Mononuclear cell (primary cell): ENCODE data around the gene ADIPOQ. TPM values are rescaled to one million over a fixed set of nuclear protein-coding genes. Genes with fewer than 3 reads are reported as not detected.
"Not testable (repeated sequence)": the region's sequence is repeated elsewhere in the genome, so short reads cannot be mapped to it uniquely, and the experiment has no call there.

Experiments
- H3K27me3 ChIP-seq: 2 replicates; pipeline ENCODE4 v1.6.0; 2011; ENCODE audit warnings: low read length, control low read depth; ENCODE audit not compliant: insufficient read depth
- H3K4me1 ChIP-seq: 2 replicates; pipeline ENCODE4 v1.5.1; 2011; ENCODE audit warnings: mild to moderate bottlenecking, low read length, control low read depth; ENCODE audit not compliant: insufficient read depth
- H3K4me3 ChIP-seq: 2 replicates; pipeline ENCODE4 v1.5.1; 2011; ENCODE audit warnings: mild to moderate bottlenecking, low read length, moderate library complexity
- H3K9me3 ChIP-seq: 2 replicates; pipeline ENCODE4 v1.5.1; 2011; ENCODE audit warnings: low read depth, mild to moderate bottlenecking, control low read depth, low read length
- total RNA-seq: library from RNA; depleted of rRNA; stranded (reverse); fragments of >200 nt; gene quantifications from one replicate; pipeline ENCODE4 v1.2.3, GENCODE V29; 2012

ADIPOQ gene
- total RNA-seq: under 0.01 TPM

GRCh38 chr3:186842426-186843038 lies at the start of gene ADIPOQ:
Gene ADIPOQ, plus strand, starts transcription at chr3:186842710. Its CDS starts 10,349 bp downstream, at chr3:186853059.
- Histone ChIP-seq H3K27me3 (no peaks in the 10 kb centered on the region), H3K4me1 (no peaks in the 10 kb centered on the region), H3K9me3 (no peaks in the 10 kb centered on the region), H3K4me3 (no peak within 1 kb of the TSS)

GRCh38 chr3:186798239-186798874 lies 44.2 kb upstream of the ADIPOQ start:
- H3K9me3 ChIP-seq: no peaks in the 10 kb centered on the region
- H3K27me3 ChIP-seq: no peaks in the 10 kb centered on the region
- no peaks in the 10 kb centered on the region for H3K4me1 ChIP-seq
- no peak overlapping the region for H3K4me3 ChIP-seq

GRCh38 chr3:186800285-186800684 lies 42.2 kb upstream of the ADIPOQ start:
- no peaks in the 10 kb centered on the region for H3K27me3 ChIP-seq
- H3K4me1 ChIP-seq: peaks cover 5% of the 10 kb centered on the region
- no peak overlapping the region for H3K4me3 ChIP-seq
- no peaks in the 10 kb centered on the region for H3K9me3 ChIP-seq

- Histone ChIP-seq H3K4me3 (no peak overlapping the region), H3K9me3 (no peaks in the 10 kb centered on the region), H3K4me1 (peaks cover 19% of the 10 kb centered on the region), H3K27me3 (no peaks in the 10 kb centered on the region)
Measured at GRCh38 chr3:186802701-186803100, 39.8 kb upstream of the ADIPOQ start.

- H3K4me1 ChIP-seq: peaks cover 19% of the 10 kb centered on the region
- H3K9me3 ChIP-seq, H3K4me3 ChIP-seq, H3K27me3 ChIP-seq: not testable (repeated sequence)
Measured at GRCh38 chr3:186803447-186803846, 39.1 kb upstream of the ADIPOQ start.

- peak within 1 kb of the TSS; percentile 83 for H3K4me3 ChIP-seq
- no peaks in the 10 kb centered on the region for H3K9me3 ChIP-seq
- peaks cover 19% of the 10 kb centered on the region for H3K4me1 ChIP-seq
- no peaks in the 10 kb centered on the region for H3K27me3 ChIP-seq
Measured at GRCh38 chr3:186806089-186807055, 36.1 kb upstream of the ADIPOQ start, which contains the start of gene RFC4. Gene RFC4, minus strand, starts transcription at chr3:186806482. Its CDS starts 1,769 bp downstream, at chr3:186804713.

GRCh38 chr3:186807231-186807630 lies 35.3 kb upstream of the ADIPOQ start:
- Histone ChIP-seq H3K27me3 (no peaks in the 10 kb centered on the region), H3K4me3 (no peak overlapping the region), H3K9me3 (no peaks in the 10 kb centered on the region), H3K4me1 (peaks cover 19% of the 10 kb centered on the region)

GRCh38 chr3:186810336-186810996 lies 32.0 kb upstream of the ADIPOQ start:
- H3K27me3 ChIP-seq: no peaks in the 10 kb centered on the region
- H3K4me1 ChIP-seq: peaks cover 16% of the 10 kb centered on the region
- no peak overlapping the region for H3K4me3 ChIP-seq
- H3K9me3 ChIP-seq: no peaks in the 10 kb centered on the region

- H3K4me1 ChIP-seq: peaks cover 12% of the 10 kb centered on the region
- not testable (repeated sequence) for H3K4me3 ChIP-seq, H3K9me3 ChIP-seq, H3K27me3 ChIP-seq
Measured at GRCh38 chr3:186811313-186811712, 31.2 kb upstream of the ADIPOQ start.

- no peaks in the 10 kb centered on the region for H3K27me3 ChIP-seq
- no peaks in the 10 kb centered on the region for H3K9me3 ChIP-seq
- no peak overlapping the region for H3K4me3 ChIP-seq
- peaks cover 5% of the 10 kb centered on the region for H3K4me1 ChIP-seq
Measured at GRCh38 chr3:186814100-186814499, 28.4 kb upstream of the ADIPOQ start.

GRCh38 chr3:186815435-186815834 lies 27.1 kb upstream of the ADIPOQ start:
- Histone ChIP-seq H3K9me3 (no peaks in the 10 kb centered on the region), H3K4me3 (no peak overlapping the region), H3K4me1 (peaks cover 5% of the 10 kb centered on the region), H3K27me3 (no peaks in the 10 kb centered on the region)

GRCh38 chr3:186818516-186818915 lies 24.0 kb upstream of the ADIPOQ start:
- peaks cover 5% of the 10 kb centered on the region for H3K27me3 ChIP-seq
- peaks cover 5% of the 10 kb centered on the region for H3K4me1 ChIP-seq
- H3K4me3 ChIP-seq: no peak overlapping the region
- no peaks in the 10 kb centered on the region for H3K9me3 ChIP-seq

GRCh38 chr3:186818956-186819355 lies 23.6 kb upstream of the ADIPOQ start:
- Histone ChIP-seq H3K4me1 (peaks cover 5% of the 10 kb centered on the region), H3K9me3 (no peaks in the 10 kb centered on the region), H3K27me3 (peaks cover 5% of the 10 kb centered on the region), H3K4me3 (no peak overlapping the region)

- H3K4me3 ChIP-seq: no peak overlapping the region
- no peaks in the 10 kb centered on the region for H3K9me3 ChIP-seq
- H3K4me1 ChIP-seq: peaks cover 16% of the 10 kb centered on the region
- H3K27me3 ChIP-seq: peaks cover 31% of the 10 kb centered on the region
Measured at GRCh38 chr3:186821429-186822387, 20.8 kb upstream of the ADIPOQ start.
